Upper lobe of right lung (tissue), 1 donor: ENCODE measurements around the gene RBPJL. TPM values are rescaled to one million over a fixed set of nuclear protein-coding genes. Genes with fewer than 3 reads are reported as not detected.

Experiments used
- ATAC-seq: fragments of 200-7000 bp; cut with Tn5 transposase; one replicate; pipeline ENCODE4 v1.9.1; 2020; ENCODE audit warnings: mild to moderate bottlenecking, moderate library complexity
- DNase-seq: peaks from one replicate; pipeline ENCODE4 v3.0.0-alpha.2; 2020
- H3K27ac ChIP-seq: fragments of 200-600 bp; one replicate; pipeline ENCODE4 v1.8.0; 2022
- H3K27me3 ChIP-seq: fragments of 200-600 bp; one replicate; pipeline ENCODE4 v1.8.0; 2022; ENCODE audit warnings: mild to moderate bottlenecking
- H3K36me3 ChIP-seq: fragments of 200-600 bp; one replicate; pipeline ENCODE4 v1.8.0; 2022
- H3K4me1 ChIP-seq: fragments of 200-600 bp; one replicate; pipeline ENCODE4 v1.8.0; 2022
- H3K4me3 ChIP-seq: fragments of 200-600 bp; one replicate; pipeline ENCODE4 v1.8.0; 2022; ENCODE audit warnings: mild to moderate bottlenecking
- H3K9me3 ChIP-seq: fragments of 200-600 bp; one replicate; pipeline ENCODE4 v1.8.0; 2022
- CTCF ChIP-seq: fragments of 200-600 bp; IDR thresholded peaks from one replicate; pipeline ENCODE4 v1.8.0; 2022; ENCODE audit warnings: antibody characterized with exemption
- intact Hi-C: fragments of 100-400 bp; cut with DNase I; formaldehyde crosslinking; loops from one replicate; pipeline ENCODE4 v1.11.0; 2022
- total RNA-seq: library from RNA; stranded (reverse); fragmentation: NEBNext Ultra II Directional; extraction: Animal tissue kit (Norgen Biotek cat#: 25700); gene quantifications from one replicate; pipeline ENCODE4 v1.2.1, GENCODE V29; 2021
- donor health status: DM: no; HTN: yes; CAD: no; lungs with severe emphysema.

The RBPJL gene
- total RNA-seq, 1 donor from 2014 or later, result not detected

GRCh38 chr20:45318386-45318939 lies 11.8 kb downstream of the RBPJL start:
- intact Hi-C loops, result no loop called here
- DNase-seq (no peak), ATAC-seq (no peak)
- Histone ChIP-seq H3K4me1 (no peaks in the 10 kb centered on the region), H3K4me3 (no peak overlapping the region), H3K27me3 (peaks cover 33% of the 10 kb centered on the region), H3K27ac (no peak overlapping the region), H3K36me3 (no peaks in the 10 kb centered on the region), H3K9me3 (no peaks in the 10 kb centered on the region)
- TF ChIP-seq CTCF, result no peak

- Histone ChIP-seq H3K27ac (no peak overlapping the region), H3K4me1 (no peaks in the 10 kb centered on the region), H3K9me3 (no peaks in the 10 kb centered on the region), H3K36me3 (no peaks in the 10 kb centered on the region), H3K27me3 (peaks cover 28% of the 10 kb centered on the region), H3K4me3 (no peak overlapping the region)
- intact Hi-C loops, result no loop called here
- no peak for TF ChIP-seq CTCF
- ATAC-seq (no peak), DNase-seq (peak; percentile 2)
These were observed 12.3 kb downstream of the RBPJL start for GRCh38 chr20:45318948-45319347.

- H3K4me3 ChIP-seq, result no peak overlapping the region
- H3K4me1 ChIP-seq, result no peaks in the 10 kb centered on the region
- peak; percentile 36 for DNase-seq
- intact Hi-C loops, result loop anchor here (5.0 kb wide), 1 partner anchor 116 kb away; no protein-coding TSS in a partner anchor
- H3K9me3 ChIP-seq, result no peaks in the 10 kb centered on the region
- H3K27ac ChIP-seq, result no peak overlapping the region
- H3K36me3 ChIP-seq, result peaks cover 11% of the 10 kb centered on the region
- TF ChIP-seq CTCF, result no peak
- ATAC-seq, result peak; percentile 31
- H3K27me3 ChIP-seq, result peaks cover 14% of the 10 kb centered on the region
These were observed 14.4 kb downstream of the RBPJL start for GRCh38 chr20:45320948-45321595.

- Histone ChIP-seq H3K27me3 (no peaks in the 10 kb centered on the region), H3K4me3 (no peak overlapping the region), H3K9me3 (no peaks in the 10 kb centered on the region), H3K4me1 (no peaks in the 10 kb centered on the region), H3K36me3 (peaks cover 30% of the 10 kb centered on the region), H3K27ac (no peak overlapping the region)
- intact Hi-C loops, result loop anchor here (5.0 kb wide), 1 partner anchor 114 kb away; no protein-coding TSS in a partner anchor
- peak; percentile 32 for TF ChIP-seq CTCF
- peak; percentile 83 for ATAC-seq
- peak; percentile 73 for DNase-seq
These were observed 16.3 kb downstream of the RBPJL start for GRCh38 chr20:45322952-45323383.

- no peaks in the 10 kb centered on the region for H3K27me3 ChIP-seq
- H3K4me3 ChIP-seq, result no peak overlapping the region
- H3K27ac ChIP-seq, result no peak overlapping the region
- no peak for DNase-seq
- peaks cover 37% of the 10 kb centered on the region for H3K36me3 ChIP-seq
- H3K4me1 ChIP-seq, result no peaks in the 10 kb centered on the region
- TF ChIP-seq CTCF, result no peak
- no peaks in the 10 kb centered on the region for H3K9me3 ChIP-seq
- intact Hi-C loops, result loop anchor here (5.0 kb wide), 1 partner anchor 114 kb away; no protein-coding TSS in a partner anchor
- peak; percentile 7 for ATAC-seq
These were observed 17.1 kb downstream of the RBPJL start for GRCh38 chr20:45323731-45324130.
